SU-DHL-6 (cell line): Measurements from ENCODE around the gene ZBTB8OS.
"Not testable (repeated sequence)": the region's sequence is repeated elsewhere in the genome, so short reads cannot be mapped to it uniquely, and the experiment has no call there.

ENCODE experiments used
- H2AFZ ChIP-seq: fragments of 200-600 bp; sonication (generic); 2 replicates; pipeline ENCODE4 v1.6.1; 2014; ENCODE audit warnings: low read depth, mild to moderate bottlenecking, moderate library complexity, mixed read lengths, antibody characterized with exemption, low read length; ENCODE audit not compliant: severe bottlenecking
- H3F3A ChIP-seq: fragments of 200-600 bp; shearing (Covaris generic); 2 replicates; pipeline ENCODE4 v1.6.0; 2016; ENCODE audit warnings: antibody characterized with exemption, mild to moderate bottlenecking; ENCODE audit not compliant: insufficient read depth
- H3K27ac ChIP-seq: fragments of 200-600 bp; sonication (generic); 2 replicates; pipeline ENCODE4 v1.5.1; 2016; ENCODE audit warnings: low read depth, mild to moderate bottlenecking, low read length, moderate library complexity, mixed read lengths
- H3K27me3 ChIP-seq: fragments of 200-600 bp; sonication (generic), shearing (Covaris generic); 2 replicates; pipeline ENCODE4 v1.6.0; 2014; ENCODE audit warnings: mild to moderate bottlenecking, low read length
- H3K36me3 ChIP-seq: fragments of 200-600 bp; sonication (generic); 2 replicates; pipeline ENCODE4 v1.6.1; 2014; ENCODE audit warnings: mild to moderate bottlenecking, low read length, mixed read lengths
- H3K4me2 ChIP-seq: fragments of 300-600, 200-600 bp; shearing (Covaris generic), sonication (generic); 2 replicates; pipeline ENCODE4 v1.6.0; 2014; ENCODE audit warnings: low read length, low read depth, mild to moderate bottlenecking; ENCODE audit not compliant: poor library complexity, severe bottlenecking
- H3K4me3 ChIP-seq: fragments of 200-600 bp; sonication (generic); 2 replicates; pipeline ENCODE4 v1.5.1; 2014; ENCODE audit warnings: antibody characterized with exemption, low read length, mild to moderate bottlenecking, mixed read lengths; ENCODE audit not compliant: insufficient read depth, poor library complexity, severe bottlenecking
- H3K79me2 ChIP-seq: fragments of 200-600 bp; sonication (generic); 2 replicates; pipeline ENCODE4 v1.6.1; 2014; ENCODE audit warnings: mild to moderate bottlenecking, low read length, moderate library complexity; ENCODE audit not compliant: insufficient read depth
- H3K9ac ChIP-seq: fragments of 200-600 bp; sonication (generic); 2 replicates; pipeline ENCODE4 v1.7.0; 2014; ENCODE audit warnings: mild to moderate bottlenecking, low read length
- H3K9me2 ChIP-seq: fragments of 200-600 bp; sonication (generic); replicated peaks from 2 replicates; pipeline ENCODE4 v1.6.1; 2014; ENCODE audit warnings: low read length; ENCODE audit not compliant: insufficient read depth
- H3K9me3 ChIP-seq: fragments of 200-600 bp; sonication (generic); 2 replicates; pipeline ENCODE4 v1.6.1; 2014; ENCODE audit warnings: low read length, mixed read lengths; ENCODE audit not compliant: insufficient read depth
- H4K20me1 ChIP-seq: fragments of 200-600 bp; sonication (generic); 2 replicates; pipeline ENCODE4 v1.6.1; 2014; ENCODE audit warnings: low read depth, mild to moderate bottlenecking, antibody characterized with exemption, low read length, moderate library complexity, mixed read lengths
- CTCF ChIP-seq: fragments of 200-600 bp; sonication (generic); IDR thresholded peaks from one replicate; pipeline ENCODE4 v1.5.1; 2017; ENCODE audit warnings: antibody characterized with exemption, mild to moderate bottlenecking, low read length, moderate library complexity; ENCODE audit not compliant: insufficient read depth, poor library complexity, severe bottlenecking
- EZH2phosphoT487 ChIP-seq: fragments of 200-600 bp; sonication (generic), shearing (Covaris generic); conservative IDR thresholded peaks from 2 replicates; pipeline ENCODE4 v1.6.1; 2018; ENCODE audit warnings: mild to moderate bottlenecking, antibody characterized with exemption, low read length, moderate library complexity, mixed read lengths

Gene ZBTB8OS

DNA sequence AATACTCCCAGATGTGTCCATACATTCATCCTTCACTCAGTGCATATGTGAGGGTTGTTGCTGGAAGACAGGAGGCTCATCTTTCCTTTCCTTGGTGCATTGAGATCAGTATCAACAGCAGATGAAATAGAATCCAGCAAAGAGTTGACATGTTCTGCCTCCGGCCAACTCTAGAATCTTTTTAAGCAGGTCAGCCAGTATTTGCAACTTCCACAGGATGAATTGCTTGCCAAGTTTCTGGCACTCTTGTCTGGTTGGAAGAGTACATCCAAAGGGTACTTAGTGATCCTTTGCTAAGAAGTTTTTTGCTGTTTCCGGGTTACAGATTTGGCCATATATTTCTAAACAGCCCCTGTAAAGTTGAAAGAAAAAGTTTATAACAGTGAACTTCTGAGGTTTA is 31.2 kb upstream of the ZBTB8OS start:
- no peak overlapping the region for H3K9ac ChIP-seq
- peaks cover 54% of the 10 kb centered on the region for H3F3A ChIP-seq
- no peak overlapping the region for H3K4me3 ChIP-seq
- peaks cover 50% of the 10 kb centered on the region; the same call in 1 of the 2 replicates for H3K36me3 ChIP-seq
- H4K20me1 ChIP-seq, result no peaks in the 10 kb centered on the region
- no peak overlapping the region for H2AFZ ChIP-seq
- no peaks in the 10 kb centered on the region for H3K27me3 ChIP-seq
- H3K9me2 ChIP-seq, result no peaks in the 10 kb centered on the region
- TF ChIP-seq EZH2phosphoT487 (no peak), CTCF (no peak)
- no peaks in the 10 kb centered on the region for H3K9me3 ChIP-seq
- H3K79me2 ChIP-seq, result no peaks in the 10 kb centered on the region
- H3K27ac ChIP-seq, result no peak overlapping the region
- no peak overlapping the region for H3K4me2 ChIP-seq

- no peaks in the 10 kb centered on the region for H3K27me3 ChIP-seq
- H3K79me2 ChIP-seq, result no peaks in the 10 kb centered on the region
- H3K9me3 ChIP-seq, result no peaks in the 10 kb centered on the region
- TF ChIP-seq EZH2phosphoT487 (no peak), CTCF (no peak)
- H4K20me1 ChIP-seq, result no peaks in the 10 kb centered on the region
- H3K4me2 ChIP-seq, result no peak overlapping the region
- H3K36me3 ChIP-seq, result peaks cover 51% of the 10 kb centered on the region; the same call in 1 of the 2 replicates
- H3K27ac ChIP-seq, result no peak overlapping the region
- peaks cover 45% of the 10 kb centered on the region for H3F3A ChIP-seq
- H3K9ac ChIP-seq, result no peak overlapping the region
- H3K4me3 ChIP-seq, result no peak overlapping the region
- no peak overlapping the region for H2AFZ ChIP-seq
- no peaks in the 10 kb centered on the region for H3K9me2 ChIP-seq
Measured at GRCh38 chr1:32680642-32681041, 30.3 kb upstream of the ZBTB8OS start.

DNA sequence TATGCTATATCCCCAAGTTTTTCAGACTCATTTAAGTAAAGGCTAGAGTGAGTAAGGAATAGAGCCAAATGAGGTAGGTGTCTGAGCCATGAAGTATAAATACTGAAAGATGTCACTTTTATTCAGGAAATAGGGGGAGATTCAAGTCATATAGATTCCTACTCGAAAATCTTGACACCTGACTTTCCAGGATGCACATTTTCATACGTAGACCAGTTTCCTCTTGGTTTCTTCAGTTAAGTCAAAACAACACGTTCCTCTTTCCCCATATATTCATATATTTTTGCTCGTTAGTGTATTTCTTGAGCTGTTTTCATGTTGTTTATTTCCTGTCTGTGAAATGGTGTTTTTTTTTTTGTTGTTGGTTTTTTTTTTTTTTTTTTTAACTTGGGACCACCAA is 29.6 kb upstream of the ZBTB8OS start:
- peaks cover 48% of the 10 kb centered on the region; the same call in 1 of the 2 replicates for H3K36me3 ChIP-seq
- not testable (repeated sequence) for H3K79me2 ChIP-seq, H3K9me2 ChIP-seq, H3K27me3 ChIP-seq, H3K4me3 ChIP-seq, H3K4me2 ChIP-seq, H3K27ac ChIP-seq, H4K20me1 ChIP-seq, H3K9ac ChIP-seq, H2AFZ ChIP-seq, H3K9me3 ChIP-seq
- H3F3A ChIP-seq, result peaks cover 39% of the 10 kb centered on the region

DNA sequence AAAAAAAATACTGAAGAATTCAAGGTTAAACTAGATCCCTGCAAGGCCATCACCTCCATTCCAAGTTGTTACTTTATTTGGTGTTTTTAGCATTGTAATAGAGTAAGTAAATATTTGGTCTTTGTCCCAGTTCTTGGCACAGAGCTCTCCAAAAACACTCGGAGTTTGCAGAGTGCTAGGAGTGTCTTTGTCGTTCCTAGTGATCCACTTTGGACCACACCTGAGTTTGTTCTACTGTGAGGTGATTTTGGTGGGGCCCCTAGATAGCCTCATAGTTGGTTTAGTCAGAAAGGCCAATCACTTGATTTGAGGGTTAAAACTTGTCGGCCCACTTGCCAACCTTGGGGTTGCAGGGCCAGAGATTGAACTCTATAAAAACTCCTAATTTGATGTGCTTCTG is 26.6 kb upstream of the ZBTB8OS start:
- H3F3A ChIP-seq, result peaks cover 18% of the 10 kb centered on the region; the same call in 1 of the 2 replicates
- H3K36me3 ChIP-seq, result peaks cover 52% of the 10 kb centered on the region
- H3K9me2 ChIP-seq, result no peaks in the 10 kb centered on the region
- no peak overlapping the region for H3K9ac ChIP-seq
- TF ChIP-seq CTCF, result no peak
- no peak for TF ChIP-seq EZH2phosphoT487
- no peak overlapping the region for H3K27ac ChIP-seq
- no peaks in the 10 kb centered on the region for H3K9me3 ChIP-seq
- no peak overlapping the region for H2AFZ ChIP-seq
- no peaks in the 10 kb centered on the region for H4K20me1 ChIP-seq
- H3K4me3 ChIP-seq, result no peak overlapping the region
- no peaks in the 10 kb centered on the region for H3K27me3 ChIP-seq
- H3K4me2 ChIP-seq, result no peak overlapping the region
- no peaks in the 10 kb centered on the region for H3K79me2 ChIP-seq

- H3K4me3 ChIP-seq, H3K9me3 ChIP-seq, H3K27me3 ChIP-seq, H3K27ac ChIP-seq, H3F3A ChIP-seq, H3K9ac ChIP-seq, H3K9me2 ChIP-seq, H2AFZ ChIP-seq, H3K4me2 ChIP-seq: not testable (repeated sequence)
- H3K36me3 ChIP-seq, result peaks cover 63% of the 10 kb centered on the region
- peaks cover 34% of the 10 kb centered on the region for H4K20me1 ChIP-seq
- H3K79me2 ChIP-seq, result peaks cover 29% of the 10 kb centered on the region
Measured at GRCh38 chr1:32668716-32669115, 18.4 kb upstream of the ZBTB8OS start.
